ENCODE results near the gene PRKD3.

PRKD3 gene

GRCh38 chr2:37321029-37321682 is 3.5 kb downstream of the PRKD3 start:
- H3K4me3 ChIP-seq (ENCODE audit: control insufficient read depth, low read depth, low read length), result no peak overlapping the region
- no peak for TF ChIP-seq CTCF (IDR thresholded peaks at IDR 0.05; ENCODE audit: control insufficient read depth, insufficient read depth, low read depth, low read length, missing control alignments)
- DNase-seq (ENCODE audit: low read depth), result no peak

- TF ChIP-seq CTCF (IDR thresholded peaks at IDR 0.05; ENCODE audit: control insufficient read depth, insufficient read depth, low read depth, low read length, missing control alignments), result no peak
- no peak overlapping the region for H3K4me3 ChIP-seq (ENCODE audit: control insufficient read depth, low read depth, low read length)
- no peak for DNase-seq (ENCODE audit: low read depth)
Observed at GRCh38 chr2:37319754-37320609, 4.7 kb downstream of the PRKD3 start.

- TF ChIP-seq CTCF (IDR thresholded peaks at IDR 0.05; ENCODE audit: control insufficient read depth, insufficient read depth, low read depth, low read length, missing control alignments), result no peak
Observed at GRCh38 chr2:37318401-37318800, 6.2 kb downstream of the PRKD3 start.

GRCh38 chr2:37317746-37318145 is 6.9 kb downstream of the PRKD3 start:
- H3K4me3 ChIP-seq (ENCODE audit: control insufficient read depth, low read depth, low read length), result no peak overlapping the region
- TF ChIP-seq CTCF (IDR thresholded peaks at IDR 0.05; ENCODE audit: control insufficient read depth, insufficient read depth, low read depth, low read length, missing control alignments), result no peak
- no peak for DNase-seq (ENCODE audit: low read depth)

More at GRCh38 chr2:37318401-37318800, 6.2 kb downstream of the PRKD3 start:
- DNase-seq (ENCODE audit: low read depth), result no peak
- H3K4me3 ChIP-seq (ENCODE audit: control insufficient read depth, low read depth, low read length), result no peak overlapping the region

- DNase-seq (ENCODE audit: low read depth), result no peak
- TF ChIP-seq CTCF (IDR thresholded peaks at IDR 0.05; ENCODE audit: control insufficient read depth, insufficient read depth, low read depth, low read length, missing control alignments), result no peak
- H3K4me3 ChIP-seq (ENCODE audit: control insufficient read depth, low read depth, low read length), result no peak overlapping the region
Observed at GRCh38 chr2:37316181-37316580, 8.5 kb downstream of the PRKD3 start.

GRCh38 chr2:37315364-37315763 is 9.3 kb downstream of the PRKD3 start:
- H3K4me3 ChIP-seq (ENCODE audit: control insufficient read depth, low read depth, low read length), result no peak overlapping the region
- no peak for TF ChIP-seq CTCF (IDR thresholded peaks at IDR 0.05; ENCODE audit: control insufficient read depth, insufficient read depth, low read depth, low read length, missing control alignments)
- DNase-seq (ENCODE audit: low read depth), result no peak
